Neural cell (in vitro differentiated cells): ENCODE data around the gene CACNA2D2. TPM values are rescaled to one million over a fixed set of nuclear protein-coding genes. Genes with fewer than 3 reads are reported as not detected.

Experiments used
- H2AFZ ChIP-seq: fragments of 200-600, 300-800 bp; sonication (generic), shearing (Covaris generic); 2 replicates; pipeline ENCODE4 v1.6.0; 2014; ENCODE audit warnings: low read depth, mild to moderate bottlenecking, antibody characterized with exemption, low read length, moderate library complexity
- H3F3A ChIP-seq: fragments of 200-600 bp; shearing (Covaris generic); 2 replicates; pipeline ENCODE4 v1.6.1; 2016; ENCODE audit warnings: mild to moderate bottlenecking, moderate library complexity, mixed read lengths, antibody characterized with exemption, low read length; ENCODE audit not compliant: insufficient read depth, poor library complexity, severe bottlenecking
- H3K27ac ChIP-seq: fragments of 200-600, 300-800 bp; sonication (generic), shearing (Covaris generic); 2 replicates; pipeline ENCODE4 v1.5.1; 2014; ENCODE audit warnings: mild to moderate bottlenecking, low read length, moderate library complexity
- H3K27me3 ChIP-seq: fragments of 300-800, 200-600 bp; sonication (generic), shearing (Covaris generic); 2 replicates; pipeline ENCODE4 v1.6.0; 2014; ENCODE audit warnings: mild to moderate bottlenecking, low read depth, low read length, moderate library complexity; ENCODE audit not compliant: insufficient read depth
- H3K36me3 ChIP-seq: fragments of 300-800, 200-600 bp; sonication (generic), shearing (Covaris generic); 2 replicates; pipeline ENCODE4 v1.5.1; 2014; ENCODE audit warnings: mild to moderate bottlenecking, antibody characterized with exemption, low read length, moderate library complexity; ENCODE audit not compliant: insufficient read depth
- H3K4me2 ChIP-seq: fragments of 300-800, 200-600 bp; sonication (generic), shearing (Covaris generic); 2 replicates; pipeline ENCODE4 v1.6.0; 2014; ENCODE audit warnings: mild to moderate bottlenecking, low read length
- H3K4me3 ChIP-seq: fragments of 300-800, 200-600 bp; sonication (generic), shearing (Covaris generic); 2 replicates; pipeline ENCODE4 v1.5.1; 2014; ENCODE audit warnings: mild to moderate bottlenecking, low read length, moderate library complexity
- H3K79me2 ChIP-seq: fragments of 200-600 bp; shearing (Covaris generic); replicated peaks from 2 replicates; pipeline ENCODE4 v1.6.0; 2014; ENCODE audit warnings: mild to moderate bottlenecking, low read length, moderate library complexity; ENCODE audit not compliant: insufficient read depth
- H3K9ac ChIP-seq: fragments of 300-800, 200-600 bp; sonication (generic), shearing (Covaris generic); 2 replicates; pipeline ENCODE4 v1.6.1; 2016; ENCODE audit warnings: mild to moderate bottlenecking, low read length, mixed read lengths
- H3K9me2 ChIP-seq: fragments of 200-600 bp; shearing (Covaris generic); 2 replicates; pipeline ENCODE4 v1.6.1; 2016; ENCODE audit warnings: mild to moderate bottlenecking, low read length, mixed read lengths; ENCODE audit not compliant: insufficient read depth
- H3K9me3 ChIP-seq: fragments of 200-600, 300-800 bp; sonication (generic), shearing (Covaris generic); 2 replicates; pipeline ENCODE4 v1.6.1; 2016; ENCODE audit warnings: mild to moderate bottlenecking, mixed run types, low read length, moderate library complexity, mixed read lengths
- H4K20me1 ChIP-seq: fragments of 200-600 bp; shearing (Covaris generic); 2 replicates; pipeline ENCODE4 v1.6.1; 2016; ENCODE audit warnings: mild to moderate bottlenecking, mixed run types; ENCODE audit not compliant: insufficient read depth
- EP300 ChIP-seq: fragments of 450-650 bp; conservative IDR thresholded peaks from 2 replicates; pipeline ENCODE4 v1.6.1; 2014; ENCODE audit warnings: antibody characterized with exemption, mild to moderate bottlenecking, moderate library complexity; ENCODE audit not compliant: poor library complexity, severe bottlenecking
- EZH2 ChIP-seq: fragments of 200-600, 300-800 bp; shearing (Covaris generic), sonication (generic); IDR thresholded peaks from 2 replicates; pipeline ENCODE4 v1.6.1; 2014; ENCODE audit warnings: antibody characterized with exemption, low read length, borderline replicate concordance, mild to moderate bottlenecking; ENCODE audit not compliant: insufficient read depth, poor library complexity, severe bottlenecking
- MXI1 ChIP-seq: fragments of 450-650 bp; conservative IDR thresholded peaks from 2 replicates; pipeline ENCODE4 v1.6.1; 2014; ENCODE audit warnings: antibody characterized with exemption, mild to moderate bottlenecking; ENCODE audit not compliant: poor library complexity, severe bottlenecking
- POLR2AphosphoS5 ChIP-seq: IDR thresholded peaks from 2 replicates; pipeline ENCODE4 v1.6.1; 2012
- RAD21 ChIP-seq: fragments of 450-650 bp; conservative IDR thresholded peaks from 2 replicates; pipeline ENCODE4 v1.6.1; 2014; ENCODE audit warnings: antibody characterized with exemption, mild to moderate bottlenecking, moderate library complexity
- REST ChIP-seq: IDR thresholded peaks from 2 replicates; pipeline ENCODE4 v1.6.1; 2012; ENCODE audit warnings: borderline replicate concordance
- SMC3 ChIP-seq: fragments of 450-650 bp; conservative IDR thresholded peaks from 2 replicates; pipeline ENCODE4 v1.6.1; 2014; ENCODE audit warnings: antibody characterized with exemption, mild to moderate bottlenecking, moderate library complexity; ENCODE audit not compliant: poor library complexity
- TAF1 ChIP-seq: IDR thresholded peaks from 2 replicates; pipeline ENCODE4 v1.6.1; 2012; ENCODE audit warnings: low read depth
- polyA plus RNA-seq: library from polyadenylated mRNA; depleted of rRNA; stranded (reverse); fragments of >200 nt; gene quantifications from 2 replicates; pipeline ENCODE4 v1.2.3, GENCODE V29; 2014
- TF ChIP-seq, protein P1 (sequence below): fragments of 450-650 bp; IDR thresholded peaks from 2 replicates; pipeline ENCODE4 v1.5.1; 2014; ENCODE audit warnings: antibody characterized with exemption, mild to moderate bottlenecking, moderate library complexity; ENCODE audit not compliant: poor library complexity, severe bottlenecking

Gene CACNA2D2
- polyA plus RNA-seq, 1 donor from 2014 or later = 7.8 TPM

GRCh38 chr3:50537421-50538129 is 34.1 kb upstream of the CACNA2D2 start:
- Histone ChIP-seq H3K9me3 (no peaks in the 10 kb centered on the region), H3K4me3 (no peak overlapping the region), H3K79me2 (no peaks in the 10 kb centered on the region), H3F3A (no peaks in the 10 kb centered on the region), H3K9me2 (no peaks in the 10 kb centered on the region), H3K36me3 (no peaks in the 10 kb centered on the region), H4K20me1 (no peaks in the 10 kb centered on the region), H3K9ac (no peak overlapping the region), H3K27me3 (no peaks in the 10 kb centered on the region), H2AFZ (no peak overlapping the region), H3K27ac (no peak overlapping the region), H3K4me2 (no peak overlapping the region)
- TF ChIP-seq MXI1 = no peak
- TF ChIP-seq REST = no peak
- TF ChIP-seq SMC3 = no peak
- no peak for TF ChIP-seq EP300
- no peak for TF ChIP-seq TAF1
- no peak for TF ChIP-seq RAD21
- no peak for TF ChIP-seq POLR2AphosphoS5
- TF ChIP-seq EZH2 = no peak

DNA sequence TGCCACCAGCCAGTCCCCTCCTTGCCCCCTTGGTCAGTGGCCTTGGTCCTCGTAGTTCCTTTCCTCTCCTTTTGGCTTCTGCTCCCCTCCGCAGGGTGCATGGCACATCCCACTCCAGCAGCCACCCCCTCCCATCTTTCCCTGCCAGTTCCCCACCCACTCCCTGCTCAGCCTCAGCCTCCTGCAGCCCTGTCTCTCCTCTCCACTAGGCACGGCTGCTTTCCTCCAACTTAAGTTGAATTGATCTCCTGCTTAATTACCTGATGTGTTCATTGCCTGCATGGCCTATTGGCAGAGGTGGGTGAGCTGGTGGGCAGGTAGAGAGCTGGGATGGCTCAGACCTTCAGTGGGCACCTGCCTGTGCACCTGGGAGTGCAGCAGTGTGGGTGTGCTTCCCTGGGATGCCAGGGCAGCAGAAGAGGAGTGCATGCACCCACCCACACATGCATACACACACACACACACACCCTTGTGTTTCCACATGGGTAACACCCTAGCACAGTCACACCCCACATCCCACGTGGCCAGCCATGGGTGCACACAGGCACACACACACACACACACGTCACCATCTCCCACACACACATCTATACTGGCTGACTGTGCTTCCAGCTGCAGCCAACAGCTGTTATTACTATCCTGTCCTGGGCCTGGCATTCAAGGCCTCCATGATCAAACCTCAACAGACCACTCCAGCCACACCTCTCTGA is 33.2 kb upstream of the CACNA2D2 start:
- TF ChIP-seq POLR2AphosphoS5 (no peak), EP300 (no peak), SMC3 (no peak), RAD21 (no peak), MXI1 (no peak), TAF1 (no peak), EZH2 (no peak), REST (no peak)
- TF ChIP-seq, protein P1, sequence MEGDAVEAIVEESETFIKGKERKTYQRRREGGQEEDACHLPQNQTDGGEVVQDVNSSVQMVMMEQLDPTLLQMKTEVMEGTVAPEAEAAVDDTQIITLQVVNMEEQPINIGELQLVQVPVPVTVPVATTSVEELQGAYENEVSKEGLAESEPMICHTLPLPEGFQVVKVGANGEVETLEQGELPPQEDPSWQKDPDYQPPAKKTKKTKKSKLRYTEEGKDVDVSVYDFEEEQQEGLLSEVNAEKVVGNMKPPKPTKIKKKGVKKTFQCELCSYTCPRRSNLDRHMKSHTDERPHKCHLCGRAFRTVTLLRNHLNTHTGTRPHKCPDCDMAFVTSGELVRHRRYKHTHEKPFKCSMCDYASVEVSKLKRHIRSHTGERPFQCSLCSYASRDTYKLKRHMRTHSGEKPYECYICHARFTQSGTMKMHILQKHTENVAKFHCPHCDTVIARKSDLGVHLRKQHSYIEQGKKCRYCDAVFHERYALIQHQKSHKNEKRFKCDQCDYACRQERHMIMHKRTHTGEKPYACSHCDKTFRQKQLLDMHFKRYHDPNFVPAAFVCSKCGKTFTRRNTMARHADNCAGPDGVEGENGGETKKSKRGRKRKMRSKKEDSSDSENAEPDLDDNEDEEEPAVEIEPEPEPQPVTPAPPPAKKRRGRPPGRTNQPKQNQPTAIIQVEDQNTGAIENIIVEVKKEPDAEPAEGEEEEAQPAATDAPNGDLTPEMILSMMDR = no peak
- no peaks in the 10 kb centered on the region for H3K9me3 ChIP-seq
- H3K4me3 ChIP-seq = no peak overlapping the region
- H3K9me2 ChIP-seq = no peaks in the 10 kb centered on the region
- no peak overlapping the region for H3K9ac ChIP-seq
- no peaks in the 10 kb centered on the region for H4K20me1 ChIP-seq
- no peaks in the 10 kb centered on the region for H3F3A ChIP-seq
- H3K79me2 ChIP-seq = no peaks in the 10 kb centered on the region
- no peaks in the 10 kb centered on the region for H3K36me3 ChIP-seq
- no peak overlapping the region for H3K4me2 ChIP-seq
- H3K27ac ChIP-seq = no peak overlapping the region
- no peaks in the 10 kb centered on the region for H3K27me3 ChIP-seq
- no peak overlapping the region for H2AFZ ChIP-seq
